Measurements from ENCODE around the gene LVRN.

LVRN gene

GRCh38 chr5:116004248-116004647 lies 42.0 kb downstream of the LVRN start:
- H3K4me1 ChIP-seq (ENCODE audit: control insufficient read depth, insufficient read depth, low read length), result no peaks in the 10 kb centered on the region
- no peaks in the 10 kb centered on the region for H3K36me3 ChIP-seq (ENCODE audit: control insufficient read depth, insufficient read depth, low read length)
- no peak overlapping the region for H3K4me3 ChIP-seq (ENCODE audit: low read length)
- no peaks in the 10 kb centered on the region for H3K9me3 ChIP-seq (ENCODE audit: control insufficient read depth, low read length)
- H3K9ac ChIP-seq (ENCODE audit: low read length), result no peak overlapping the region
- no peaks in the 10 kb centered on the region for H3K27me3 ChIP-seq (ENCODE audit: control insufficient read depth, insufficient read depth, low read length)

GRCh38 chr5:116009806-116010205 lies 47.5 kb downstream of the LVRN start:
- no peak overlapping the region for H3K9ac ChIP-seq (ENCODE audit: low read length)

GRCh38 chr5:116011046-116011445 lies 48.8 kb downstream of the LVRN start:
- Histone ChIP-seq H3K4me1 (ENCODE audit: control insufficient read depth, insufficient read depth, low read length) (no peaks in the 10 kb centered on the region), H3K4me3 (ENCODE audit: low read length) (no peak overlapping the region), H3K36me3 (ENCODE audit: control insufficient read depth, insufficient read depth, low read length) (no peaks in the 10 kb centered on the region), H3K9me3 (ENCODE audit: control insufficient read depth, low read length) (no peaks in the 10 kb centered on the region), H3K27me3 (ENCODE audit: control insufficient read depth, insufficient read depth, low read length) (no peaks in the 10 kb centered on the region), H3K9ac (ENCODE audit: low read length) (no peak overlapping the region)

More at GRCh38 chr5:116009806-116010205, 47.5 kb downstream of the LVRN start:
- Histone ChIP-seq H3K4me3 (ENCODE audit: low read length) (no peak overlapping the region), H3K9me3 (ENCODE audit: control insufficient read depth, low read length) (no peaks in the 10 kb centered on the region), H3K27me3 (ENCODE audit: control insufficient read depth, insufficient read depth, low read length) (no peaks in the 10 kb centered on the region), H3K36me3 (ENCODE audit: control insufficient read depth, insufficient read depth, low read length) (no peaks in the 10 kb centered on the region), H3K4me1 (ENCODE audit: control insufficient read depth, insufficient read depth, low read length) (no peaks in the 10 kb centered on the region)

- Histone ChIP-seq H3K4me3 (ENCODE audit: low read length) (no peak overlapping the region), H3K4me1 (ENCODE audit: control insufficient read depth, insufficient read depth, low read length) (no peaks in the 10 kb centered on the region), H3K36me3 (ENCODE audit: control insufficient read depth, insufficient read depth, low read length) (no peaks in the 10 kb centered on the region), H3K9ac (ENCODE audit: low read length) (no peak overlapping the region), H3K9me3 (ENCODE audit: control insufficient read depth, low read length) (no peaks in the 10 kb centered on the region), H3K27me3 (ENCODE audit: control insufficient read depth, insufficient read depth, low read length) (no peaks in the 10 kb centered on the region)
These were observed 51.0 kb downstream of the LVRN start for GRCh38 chr5:116013207-116013785.

- no peaks in the 10 kb centered on the region for H3K27me3 ChIP-seq (ENCODE audit: control insufficient read depth, insufficient read depth, low read length)
- H3K9ac ChIP-seq (ENCODE audit: low read length), result no peak overlapping the region
- no peaks in the 10 kb centered on the region for H3K9me3 ChIP-seq (ENCODE audit: control insufficient read depth, low read length)
- H3K36me3 ChIP-seq (ENCODE audit: control insufficient read depth, insufficient read depth, low read length), result no peaks in the 10 kb centered on the region
- H3K4me1 ChIP-seq (ENCODE audit: control insufficient read depth, insufficient read depth, low read length), result no peaks in the 10 kb centered on the region
- no peak overlapping the region for H3K4me3 ChIP-seq (ENCODE audit: low read length)
These were observed 51.7 kb downstream of the LVRN start for GRCh38 chr5:116013936-116014335.

GRCh38 chr5:116023619-116024018 lies 61.3 kb downstream of the LVRN start:
- H3K36me3 ChIP-seq (ENCODE audit: control insufficient read depth, insufficient read depth, low read length), result no peaks in the 10 kb centered on the region
- no peaks in the 10 kb centered on the region for H3K9me3 ChIP-seq (ENCODE audit: control insufficient read depth, low read length)
- no peak overlapping the region for H3K9ac ChIP-seq (ENCODE audit: low read length)
- no peaks in the 10 kb centered on the region for H3K4me1 ChIP-seq (ENCODE audit: control insufficient read depth, insufficient read depth, low read length)
- H3K4me3 ChIP-seq (ENCODE audit: low read length), result no peak overlapping the region
- no peaks in the 10 kb centered on the region for H3K27me3 ChIP-seq (ENCODE audit: control insufficient read depth, insufficient read depth, low read length)

- Histone ChIP-seq H3K9ac (ENCODE audit: low read length) (no peak overlapping the region), H3K36me3 (ENCODE audit: control insufficient read depth, insufficient read depth, low read length) (no peaks in the 10 kb centered on the region), H3K4me3 (ENCODE audit: low read length) (no peak overlapping the region), H3K4me1 (ENCODE audit: control insufficient read depth, insufficient read depth, low read length) (no peaks in the 10 kb centered on the region), H3K9me3 (ENCODE audit: control insufficient read depth, low read length) (no peaks in the 10 kb centered on the region), H3K27me3 (ENCODE audit: control insufficient read depth, insufficient read depth, low read length) (no peaks in the 10 kb centered on the region)
These were observed 63.6 kb downstream of the LVRN start for GRCh38 chr5:116025866-116026265.

- no peaks in the 10 kb centered on the region for H3K36me3 ChIP-seq (ENCODE audit: control insufficient read depth, insufficient read depth, low read length)
- no peaks in the 10 kb centered on the region for H3K4me1 ChIP-seq (ENCODE audit: control insufficient read depth, insufficient read depth, low read length)
- no peaks in the 10 kb centered on the region for H3K27me3 ChIP-seq (ENCODE audit: control insufficient read depth, insufficient read depth, low read length)
- no peak within 1 kb of the TSS for H3K9ac ChIP-seq (ENCODE audit: low read length)
- no peaks in the 10 kb centered on the region for H3K9me3 ChIP-seq (ENCODE audit: control insufficient read depth, low read length)
- H3K4me3 ChIP-seq (ENCODE audit: low read length), result no peak within 1 kb of the TSS
These were observed 69.8 kb downstream of the LVRN start, which contains the start of gene ARL14EPL for GRCh38 chr5:116032094-116032517. ARL14EPL (plus strand) TSS chr5:116032472; CDS start chr5:116051466, 18,994 bp downstream.

- no peaks in the 10 kb centered on the region for H3K9me3 ChIP-seq (ENCODE audit: control insufficient read depth, low read length)
- H3K36me3 ChIP-seq (ENCODE audit: control insufficient read depth, insufficient read depth, low read length), result no peaks in the 10 kb centered on the region
- H3K4me1 ChIP-seq (ENCODE audit: control insufficient read depth, insufficient read depth, low read length), result no peaks in the 10 kb centered on the region
- H3K27me3 ChIP-seq (ENCODE audit: control insufficient read depth, insufficient read depth, low read length), result no peaks in the 10 kb centered on the region
- H3K9ac ChIP-seq (ENCODE audit: low read length), result no peak overlapping the region
- no peak overlapping the region for H3K4me3 ChIP-seq (ENCODE audit: low read length)
These were observed 70.7 kb downstream of the LVRN start for GRCh38 chr5:116032991-116033390.

- Histone ChIP-seq H3K36me3 (ENCODE audit: control insufficient read depth, insufficient read depth, low read length) (no peaks in the 10 kb centered on the region), H3K9me3 (ENCODE audit: control insufficient read depth, low read length) (no peaks in the 10 kb centered on the region), H3K4me3 (ENCODE audit: low read length) (no peak overlapping the region), H3K4me1 (ENCODE audit: control insufficient read depth, insufficient read depth, low read length) (no peaks in the 10 kb centered on the region), H3K27me3 (ENCODE audit: control insufficient read depth, insufficient read depth, low read length) (no peaks in the 10 kb centered on the region), H3K9ac (ENCODE audit: low read length) (no peak overlapping the region)
These were observed 72.8 kb downstream of the LVRN start for GRCh38 chr5:116035123-116035522.

GRCh38 chr5:116037236-116037822 lies 75.1 kb downstream of the LVRN start:
- no peak overlapping the region for H3K9ac ChIP-seq (ENCODE audit: low read length)
- no peak overlapping the region for H3K4me3 ChIP-seq (ENCODE audit: low read length)
- no peaks in the 10 kb centered on the region for H3K4me1 ChIP-seq (ENCODE audit: control insufficient read depth, insufficient read depth, low read length)
- H3K36me3 ChIP-seq (ENCODE audit: control insufficient read depth, insufficient read depth, low read length), result no peaks in the 10 kb centered on the region
- H3K27me3 ChIP-seq (ENCODE audit: control insufficient read depth, insufficient read depth, low read length), result no peaks in the 10 kb centered on the region
- no peaks in the 10 kb centered on the region for H3K9me3 ChIP-seq (ENCODE audit: control insufficient read depth, low read length)

- Histone ChIP-seq H3K36me3 (ENCODE audit: control insufficient read depth, insufficient read depth, low read length) (no peaks in the 10 kb centered on the region), H3K9me3 (ENCODE audit: control insufficient read depth, low read length) (no peaks in the 10 kb centered on the region), H3K27me3 (ENCODE audit: control insufficient read depth, insufficient read depth, low read length) (no peaks in the 10 kb centered on the region), H3K9ac (ENCODE audit: low read length) (no peak overlapping the region), H3K4me3 (ENCODE audit: low read length) (no peak overlapping the region), H3K4me1 (ENCODE audit: control insufficient read depth, insufficient read depth, low read length) (no peaks in the 10 kb centered on the region)
These were observed 76.5 kb downstream of the LVRN start for GRCh38 chr5:116038817-116039216.

All from mucosa of stomach (tissue), 1 donor.